Fibroblast of skin of right biceps (primary cell): ENCODE results near the gene TNFRSF14.
"Not testable (repeated sequence)": the region's sequence is repeated elsewhere in the genome, so short reads cannot be mapped to it uniquely, and the experiment has no call there.

Source experiments
- DNase-seq: peaks from one replicate; pipeline ENCODE4 v3.0.0-alpha.2; 2013

The TNFRSF14 gene

GRCh38 chr1:2555634-2556276, 416 bp upstream of the TNFRSF14 start:
- DNase-seq: no peak

DNA sequence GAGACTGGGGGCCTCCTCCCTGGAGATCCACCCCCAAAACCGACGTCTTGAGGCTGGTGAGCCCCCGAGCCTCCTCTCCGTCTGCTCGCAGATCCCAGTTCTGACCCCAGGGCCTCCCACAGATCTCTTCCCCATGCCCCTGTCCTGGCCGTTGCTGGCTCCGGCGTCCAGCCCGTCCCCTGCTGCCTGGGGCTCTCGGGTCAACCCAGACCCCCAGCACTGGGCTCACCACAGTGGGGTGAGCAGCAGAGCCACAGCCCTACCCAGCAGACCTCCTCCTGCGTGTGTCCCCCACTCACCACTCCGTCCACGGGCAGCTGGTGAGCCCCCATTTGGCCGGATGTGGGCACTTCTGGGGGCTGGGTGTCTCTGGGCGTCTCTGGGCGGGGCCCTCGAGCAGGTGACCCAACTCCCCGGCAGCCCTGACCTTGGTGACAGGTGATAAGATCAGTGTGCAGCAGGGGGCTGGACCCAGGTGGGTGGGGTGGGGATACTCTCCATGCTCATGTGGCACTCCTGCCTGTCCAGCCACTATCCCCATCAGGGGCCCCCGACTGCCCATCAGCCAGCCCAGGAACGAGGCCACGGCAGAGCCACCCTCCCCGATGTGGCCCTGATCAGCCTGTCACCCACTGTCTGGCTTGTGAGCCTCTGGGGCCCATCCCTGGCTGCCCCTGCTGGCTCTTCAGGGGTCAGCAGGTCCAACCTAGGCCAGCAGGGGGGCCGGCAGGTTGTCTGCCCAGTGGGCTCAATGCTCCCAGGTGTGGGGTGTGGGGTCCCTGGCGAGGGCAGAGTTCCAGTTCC, 709 bp downstream of the TNFRSF14 start:
- DNase-seq: no peak

DNA sequence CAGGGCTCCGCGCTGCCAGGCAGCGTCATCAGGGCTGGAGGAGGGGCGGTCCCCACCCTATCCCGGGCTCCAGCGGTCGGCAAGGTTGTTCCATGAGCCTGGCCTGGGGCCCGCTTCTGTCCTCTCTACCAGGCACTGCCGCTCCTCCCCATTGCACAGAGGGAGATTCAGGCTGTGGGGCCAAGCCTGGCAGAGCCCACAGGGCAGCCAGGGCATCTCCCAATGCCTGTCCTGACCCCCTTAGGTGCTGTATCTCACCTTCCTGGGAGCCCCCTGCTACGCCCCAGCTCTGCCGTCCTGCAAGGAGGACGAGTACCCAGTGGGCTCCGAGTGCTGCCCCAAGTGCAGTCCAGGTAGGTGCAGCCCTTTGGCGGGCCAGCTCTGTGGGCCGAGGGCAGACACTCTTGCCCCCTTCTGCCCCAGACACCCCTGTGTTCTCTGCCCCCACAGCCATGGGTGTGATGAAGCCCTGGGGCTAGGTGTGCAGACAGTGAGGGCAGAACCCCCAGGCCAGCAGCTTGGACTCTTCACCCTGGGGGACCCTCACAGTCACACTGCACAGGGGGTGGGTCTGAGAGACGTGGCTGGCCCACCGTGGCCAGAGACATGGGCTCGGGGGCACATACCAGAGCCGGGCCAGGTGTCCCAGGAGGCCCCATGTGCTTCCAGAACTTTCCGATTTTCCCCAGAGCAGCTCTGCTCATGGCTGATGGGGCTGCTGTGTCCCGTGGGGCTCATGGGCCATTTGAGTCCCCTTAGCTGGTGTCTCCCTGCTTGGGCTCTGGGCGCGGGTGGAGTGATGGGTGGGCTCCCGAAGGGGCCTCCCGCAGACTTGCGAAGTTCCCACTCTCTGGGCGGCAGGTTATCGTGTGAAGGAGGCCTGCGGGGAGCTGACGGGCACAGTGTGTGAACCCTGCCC, 1.6 kb downstream of the TNFRSF14 start:
- DNase-seq: no peak

DNA sequence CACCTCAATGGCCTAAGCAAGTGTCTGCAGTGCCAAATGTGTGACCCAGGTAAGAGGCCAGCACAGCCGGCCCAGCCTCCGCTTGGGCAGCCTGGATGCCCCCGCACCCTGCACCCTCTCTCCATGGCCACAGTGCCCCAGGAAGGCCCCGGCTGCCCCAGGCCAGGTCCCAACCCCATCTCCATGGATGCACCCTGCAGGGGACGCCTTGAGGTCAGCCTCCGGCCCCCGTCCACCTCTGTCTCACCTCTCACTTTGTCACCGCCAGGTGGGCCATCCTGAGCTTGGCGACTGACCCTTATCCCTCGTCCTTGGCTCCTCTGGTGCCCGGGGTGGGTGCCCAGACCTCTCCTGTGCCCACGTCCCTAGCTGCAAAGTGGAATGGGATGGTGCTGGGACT, 2.2 kb downstream of the TNFRSF14 start:
- DNase-seq: no peak

DNA sequence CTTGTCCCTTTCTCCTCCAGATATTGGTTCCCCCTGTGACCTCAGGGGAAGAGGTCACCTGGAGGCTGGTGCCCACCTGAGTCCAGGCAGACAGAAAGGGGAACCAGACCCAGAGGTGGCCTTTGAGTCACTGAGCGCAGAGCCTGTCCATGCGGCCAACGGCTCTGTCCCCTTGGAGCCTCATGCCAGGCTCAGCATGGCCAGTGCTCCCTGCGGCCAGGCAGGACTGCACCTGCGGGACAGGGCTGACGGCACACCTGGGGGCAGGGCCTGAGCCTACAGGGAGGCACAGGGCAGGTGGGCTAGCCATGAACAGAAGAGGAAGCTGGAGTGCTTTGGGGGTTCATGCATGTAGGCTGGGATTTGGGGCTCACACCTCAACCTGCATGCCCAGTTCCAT, 2.7 kb downstream of the TNFRSF14 start:
- no peak for DNase-seq

GRCh38 chr1:2559509-2560298, 3.5 kb downstream of the TNFRSF14 start:
- DNase-seq: no peak

DNA sequence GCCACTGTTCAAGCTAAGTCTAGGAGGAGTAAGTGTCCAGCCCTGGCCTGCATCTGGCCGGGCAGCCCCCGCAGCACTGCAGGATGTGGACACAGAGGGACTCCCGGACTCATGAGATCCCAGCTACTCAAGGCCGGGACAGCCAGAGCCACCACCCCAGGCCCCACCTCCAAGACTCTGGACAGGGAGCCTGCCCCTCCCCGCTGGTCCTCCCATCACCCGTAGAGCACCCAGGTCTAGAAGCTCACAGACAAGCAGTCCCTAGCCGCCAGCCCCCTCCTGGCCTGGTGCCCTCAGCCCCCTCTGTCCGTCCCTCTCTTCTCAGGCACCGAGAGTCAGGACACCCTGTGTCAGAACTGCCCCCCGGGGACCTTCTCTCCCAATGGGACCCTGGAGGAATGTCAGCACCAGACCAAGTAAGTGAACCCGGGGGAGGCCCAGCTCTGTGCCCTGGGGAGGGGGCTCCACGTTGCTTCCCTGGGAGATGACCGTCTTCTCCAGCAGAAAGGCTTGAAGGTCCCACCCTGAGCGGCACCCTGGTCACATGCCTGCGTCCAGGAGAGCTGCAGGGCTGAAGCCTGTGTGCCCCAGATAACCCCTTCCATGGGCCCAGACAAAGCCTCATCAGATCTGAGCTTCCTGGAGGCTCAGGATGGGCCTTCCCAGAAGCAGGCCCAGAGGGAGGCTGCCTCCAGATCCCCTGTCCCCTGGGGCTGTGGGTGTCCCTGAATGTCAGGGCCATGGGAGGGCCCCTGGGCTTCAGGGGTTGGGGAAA, 4.3 kb downstream of the TNFRSF14 start:
- DNase-seq: no peak

DNA sequence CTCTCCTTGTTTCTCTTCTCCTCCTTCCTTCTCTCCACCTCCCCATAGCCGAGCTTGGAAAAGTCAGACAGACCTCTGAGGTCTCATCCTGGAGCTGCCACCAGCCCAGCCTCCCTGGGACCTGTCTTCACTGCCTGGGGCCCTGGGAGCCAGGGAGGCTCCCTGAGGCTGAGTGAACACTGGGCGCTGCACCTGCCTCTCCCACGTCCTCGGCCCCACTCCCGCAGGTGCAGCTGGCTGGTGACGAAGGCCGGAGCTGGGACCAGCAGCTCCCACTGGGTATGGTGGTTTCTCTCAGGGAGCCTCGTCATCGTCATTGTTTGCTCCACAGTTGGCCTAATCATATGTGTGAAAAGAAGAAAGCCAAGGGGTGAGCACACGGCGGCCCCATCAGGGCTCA, 5.3 kb downstream of the TNFRSF14 start:
- DNase-seq: no peak

GRCh38 chr1:2561898-2562895, 6.0 kb downstream of the TNFRSF14 start:
- no peak for DNase-seq

DNA sequence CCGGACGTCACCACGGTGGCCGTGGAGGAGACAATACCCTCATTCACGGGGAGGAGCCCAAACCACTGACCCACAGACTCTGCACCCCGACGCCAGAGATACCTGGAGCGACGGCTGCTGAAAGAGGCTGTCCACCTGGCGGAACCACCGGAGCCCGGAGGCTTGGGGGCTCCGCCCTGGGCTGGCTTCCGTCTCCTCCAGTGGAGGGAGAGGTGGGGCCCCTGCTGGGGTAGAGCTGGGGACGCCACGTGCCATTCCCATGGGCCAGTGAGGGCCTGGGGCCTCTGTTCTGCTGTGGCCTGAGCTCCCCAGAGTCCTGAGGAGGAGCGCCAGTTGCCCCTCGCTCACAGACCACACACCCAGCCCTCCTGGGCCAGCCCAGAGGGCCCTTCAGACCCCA, 7.0 kb downstream of the TNFRSF14 start:
- no peak for DNase-seq

- DNase-seq: no peak
These were observed 8.0 kb downstream of the TNFRSF14 start for GRCh38 chr1:2564006-2564814.

- no peak for DNase-seq
These were observed 8.7 kb downstream of the TNFRSF14 start for GRCh38 chr1:2564815-2565374.

- DNase-seq: no peak
These were observed 10.2 kb downstream of the TNFRSF14 start for GRCh38 chr1:2566101-2567045.

- DNase-seq: no peak
These were observed 11.0 kb downstream of the TNFRSF14 start for GRCh38 chr1:2567083-2567679.

DNA sequence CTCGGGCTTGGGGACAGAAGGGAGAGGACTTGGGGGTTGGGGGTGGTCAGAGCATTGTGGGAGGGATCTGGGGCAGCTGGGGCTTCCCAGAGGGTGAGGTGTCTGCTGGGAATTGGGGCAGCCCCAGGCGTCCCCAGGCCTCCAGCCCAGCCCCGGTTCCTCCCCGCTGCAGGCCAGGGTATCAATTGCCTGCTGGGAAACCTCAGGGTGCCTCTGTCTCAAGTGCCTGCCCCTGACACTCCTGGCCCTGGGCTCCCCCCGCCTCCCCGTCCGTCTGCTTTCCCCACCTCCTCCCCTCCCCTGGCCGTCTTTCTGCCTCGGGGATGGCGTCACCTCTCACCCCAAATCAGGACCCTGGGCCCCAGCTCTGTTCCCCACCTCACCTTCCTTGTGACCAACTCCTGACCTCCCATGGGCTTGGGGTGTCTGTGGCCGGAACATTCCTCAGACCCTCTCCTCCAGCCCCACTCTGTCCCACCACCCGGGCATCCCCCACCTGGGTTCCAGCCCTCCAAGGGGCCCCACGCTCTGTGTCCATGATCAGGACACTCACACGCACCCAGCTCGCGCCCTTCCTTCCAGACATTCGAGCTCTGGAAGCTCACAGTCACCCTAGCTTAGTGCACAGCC, 12.1 kb downstream of the TNFRSF14 start:
- not testable (repeated sequence) for DNase-seq

GRCh38 chr1:2569060-2569459, 12.9 kb downstream of the TNFRSF14 start:
- DNase-seq: no peak

- DNase-seq: not testable (repeated sequence)
These were observed 13.5 kb downstream of the TNFRSF14 start for GRCh38 chr1:2569703-2570102.
